ENCODE data around the gene SOX4.
A peak's percentile ranks its signal among the peaks of the same experiment; 100 is the strongest.

DNA sequence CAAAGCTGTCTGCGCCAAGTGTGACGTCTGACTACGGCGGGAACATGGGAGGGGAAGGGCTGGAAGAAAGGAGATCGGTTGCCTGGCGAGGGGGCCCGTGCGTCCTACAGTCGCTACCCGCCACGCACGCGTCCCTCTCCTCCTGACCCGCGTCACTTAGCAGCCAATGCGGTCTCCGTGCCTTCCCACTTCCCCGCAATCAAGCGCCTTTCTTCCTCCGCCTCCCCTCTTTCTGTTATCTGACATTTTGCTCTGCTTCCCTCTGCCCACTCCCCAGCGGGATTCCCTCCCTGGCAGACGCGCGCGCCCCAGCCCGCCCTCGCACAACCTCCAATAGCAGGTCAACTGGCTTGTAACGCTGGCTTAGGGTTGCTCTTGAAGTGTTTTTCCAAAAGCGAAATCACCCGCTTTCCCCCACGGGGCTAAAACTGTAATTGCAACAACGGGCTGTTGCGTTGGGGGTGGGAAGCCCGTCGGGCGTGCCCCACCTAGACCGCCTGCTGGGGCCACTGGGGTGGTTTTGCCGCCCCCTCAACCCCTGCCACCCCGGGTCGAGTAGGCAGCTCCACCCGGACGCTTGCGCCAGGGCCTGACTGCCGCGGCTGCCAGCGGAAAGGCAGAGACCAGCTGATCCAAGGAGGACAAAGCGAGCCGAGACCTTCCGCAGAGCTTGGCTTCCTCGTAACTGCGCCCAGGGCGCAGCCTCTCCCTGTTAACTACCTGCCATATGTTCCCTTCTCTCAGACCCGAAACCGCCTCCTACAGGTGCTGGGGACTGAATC, 6.2 kb upstream of the SOX4 start:
- TF ChIP-seq, protein P1, sequence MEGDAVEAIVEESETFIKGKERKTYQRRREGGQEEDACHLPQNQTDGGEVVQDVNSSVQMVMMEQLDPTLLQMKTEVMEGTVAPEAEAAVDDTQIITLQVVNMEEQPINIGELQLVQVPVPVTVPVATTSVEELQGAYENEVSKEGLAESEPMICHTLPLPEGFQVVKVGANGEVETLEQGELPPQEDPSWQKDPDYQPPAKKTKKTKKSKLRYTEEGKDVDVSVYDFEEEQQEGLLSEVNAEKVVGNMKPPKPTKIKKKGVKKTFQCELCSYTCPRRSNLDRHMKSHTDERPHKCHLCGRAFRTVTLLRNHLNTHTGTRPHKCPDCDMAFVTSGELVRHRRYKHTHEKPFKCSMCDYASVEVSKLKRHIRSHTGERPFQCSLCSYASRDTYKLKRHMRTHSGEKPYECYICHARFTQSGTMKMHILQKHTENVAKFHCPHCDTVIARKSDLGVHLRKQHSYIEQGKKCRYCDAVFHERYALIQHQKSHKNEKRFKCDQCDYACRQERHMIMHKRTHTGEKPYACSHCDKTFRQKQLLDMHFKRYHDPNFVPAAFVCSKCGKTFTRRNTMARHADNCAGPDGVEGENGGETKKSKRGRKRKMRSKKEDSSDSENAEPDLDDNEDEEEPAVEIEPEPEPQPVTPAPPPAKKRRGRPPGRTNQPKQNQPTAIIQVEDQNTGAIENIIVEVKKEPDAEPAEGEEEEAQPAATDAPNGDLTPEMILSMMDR (IDR thresholded peaks at IDR 0.05): peak in 2 of 3 donors; percentile 36 to 41
- TF ChIP-seq EP300 (IDR thresholded peaks at IDR 0.05) (no peak), POLR2A (IDR thresholded peaks at IDR 0.05) (peak; percentile 10)

Data from ovary (tissue), 3 donors.